Measurements from ENCODE around the gene QRFP.

- TF ChIP-seq TCF12 (IDR thresholded peaks at IDR 0.05; ENCODE audit: low read depth) (no peak), EP300 (IDR thresholded peaks at IDR 0.05; ENCODE audit: borderline replicate concordance) (no peak), FOXM1 (IDR thresholded peaks at IDR 0.05; ENCODE audit: borderline replicate concordance, low read depth) (no peak), YY1 (IDR thresholded peaks at IDR 0.05; ENCODE audit: low read depth) (no peak), TAF1 (IDR thresholded peaks at IDR 0.05; ENCODE audit: low read depth) (no peak), EGR1 (IDR thresholded peaks at IDR 0.05) (no peak)
Observed at GRCh38 chr9:130921300-130921988, 24.8 kb upstream of the QRFP start.
